Tibial nerve (tissue), 4 donors: ENCODE measurements around the gene TSPAN13. TPM values are rescaled to one million over a fixed set of nuclear protein-coding genes. Genes with fewer than 3 reads are reported as not detected.

Experiments
- DNase-seq, 2 donors: peaks; one replicate each; pipeline ENCODE4 v3.0.0-alpha.2; 2019; ENCODE audit warnings: low spot score in 2 of 2
- H3K27ac ChIP-seq, 4 donors: fragments of 200-600 bp; sonication (generic) in 3 of 4; one replicate each; pipeline ENCODE4 v1.5.1; 2017 to 2019; ENCODE audit warnings: mild to moderate bottlenecking in 1 of 4
- H3K27me3 ChIP-seq, 2 donors: fragments of 200-600 bp; sonication (generic) in 1 of 2; one replicate each; pipeline versions ENCODE4 v1.5.1 to v1.6.0; 2017 to 2019
- H3K36me3 ChIP-seq, 3 donors: fragments of 200-600 bp; sonication (generic); one replicate each; pipeline ENCODE4 v1.5.1; 2018 to 2019
- H3K4me1 ChIP-seq, 4 donors: fragments of 200-600 bp; sonication (generic) in 3 of 4; one replicate each; pipeline ENCODE4 v1.5.1; 2017 to 2019
- H3K4me3 ChIP-seq, 4 donors: fragments of 200-600 bp; sonication (generic) in 3 of 4; one replicate each; pipeline ENCODE4 v1.5.1; 2017 to 2019; ENCODE audit warnings: mild to moderate bottlenecking in 1 of 4, moderate library complexity in 1 of 4
- H3K9me3 ChIP-seq, 4 donors: fragments of 200-600 bp; sonication (generic) in 3 of 4; one replicate each; pipeline ENCODE4 v1.5.1; 2017 to 2019
- EP300 ChIP-seq, 2 donors: sonication (generic); formaldehyde crosslinking; IDR thresholded peaks; one replicate each; pipeline ENCODE4 v1.6.1; 2017; ENCODE audit warnings: antibody characterized with exemption in 2 of 2, mild to moderate bottlenecking in 1 of 2
- POLR2A ChIP-seq, 2 donors: fragments of 450-650 bp; IDR thresholded peaks; one replicate each; pipeline ENCODE4 v1.6.1; 2017; ENCODE audit warnings: antibody characterized with exemption in 2 of 2, mild to moderate bottlenecking in 2 of 2, moderate library complexity in 2 of 2
- WGBS, 2 donors: methylation state at CpG; one replicate each; pipeline ENCODE4 v1.1.5; 2018; 5-methylcytosine and 5-hydroxymethylcytosine counted together
- total RNA-seq, 4 donors: library from RNA; depleted of rRNA; stranded (reverse); fragments of >200 nt; gene quantifications; one replicate each; pipeline ENCODE4 v1.1.0, GENCODE V29; 2016
- TF ChIP-seq, protein P1 (sequence below), 5 experiments: fragments of 200-600 bp in 3 of 5; fragments of 450-650 bp in 2 of 5; sonication (generic) in 3 of 5; IDR thresholded peaks; one replicate each; pipeline ENCODE4 v1.5.1; 2016 to 2019; ENCODE audit warnings: antibody characterized with exemption in 5 of 5, mild to moderate bottlenecking in 3 of 5, moderate library complexity in 2 of 5

Gene TSPAN13
- 10 to 100 TPM in 1 of 4 donors, 1 to 10 TPM in 3; 6.9 to 11.7 (median 9.0) TPM for total RNA-seq

DNA sequence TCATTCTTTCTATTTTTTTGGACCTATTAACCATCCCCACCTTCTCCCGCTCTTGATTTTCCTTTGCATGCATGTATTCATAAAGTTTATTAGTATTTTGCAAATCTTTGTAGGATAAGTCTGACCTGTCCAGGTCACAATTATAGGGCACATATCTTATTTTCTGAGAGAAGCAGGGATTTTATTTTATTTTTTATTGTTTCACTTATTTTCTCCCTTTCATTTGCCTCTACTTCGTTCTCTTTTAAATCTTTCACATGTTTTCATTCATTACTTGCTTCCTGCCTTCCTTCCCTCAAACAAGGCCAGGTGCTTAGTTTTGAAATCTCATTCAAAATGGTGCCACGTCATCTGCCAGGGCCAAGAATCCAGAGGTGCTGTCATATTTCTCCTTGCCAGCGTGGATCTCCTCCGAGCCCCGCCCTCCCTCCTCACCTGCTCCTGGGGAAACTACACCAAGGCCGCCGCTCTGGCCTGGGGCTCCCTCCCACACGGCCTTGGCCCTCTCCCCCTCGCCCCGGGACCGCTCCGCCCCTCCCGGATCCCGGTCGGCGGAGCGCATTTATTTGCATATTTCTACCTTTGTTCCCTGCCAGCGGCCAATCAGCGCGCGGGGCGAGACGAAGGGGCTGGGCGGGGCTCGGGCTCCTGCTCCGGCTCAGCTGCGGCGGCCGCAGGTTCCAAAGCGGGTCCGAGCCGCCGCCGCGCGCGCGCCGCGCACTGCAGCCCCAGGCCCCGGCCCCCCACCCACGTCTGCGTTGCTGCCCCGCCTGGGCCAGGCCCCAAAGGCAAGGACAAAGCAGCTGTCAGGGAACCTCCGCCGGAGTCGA, at the start of gene TSPAN13:
Gene TSPAN13 (plus strand): TSS at position 654 of the 830 bp plus-strand sequence. CDS start 213 bp downstream, outside the sequence.
- 5 to 9% methylated on average over 20 to 37 of the region's 48 CpGs for WGBS, 2 donors
- peak in 1 of 2 donors; percentile 53 for TF ChIP-seq POLR2A (IDR thresholded peaks at IDR 0.05)
- TF ChIP-seq, protein P1, sequence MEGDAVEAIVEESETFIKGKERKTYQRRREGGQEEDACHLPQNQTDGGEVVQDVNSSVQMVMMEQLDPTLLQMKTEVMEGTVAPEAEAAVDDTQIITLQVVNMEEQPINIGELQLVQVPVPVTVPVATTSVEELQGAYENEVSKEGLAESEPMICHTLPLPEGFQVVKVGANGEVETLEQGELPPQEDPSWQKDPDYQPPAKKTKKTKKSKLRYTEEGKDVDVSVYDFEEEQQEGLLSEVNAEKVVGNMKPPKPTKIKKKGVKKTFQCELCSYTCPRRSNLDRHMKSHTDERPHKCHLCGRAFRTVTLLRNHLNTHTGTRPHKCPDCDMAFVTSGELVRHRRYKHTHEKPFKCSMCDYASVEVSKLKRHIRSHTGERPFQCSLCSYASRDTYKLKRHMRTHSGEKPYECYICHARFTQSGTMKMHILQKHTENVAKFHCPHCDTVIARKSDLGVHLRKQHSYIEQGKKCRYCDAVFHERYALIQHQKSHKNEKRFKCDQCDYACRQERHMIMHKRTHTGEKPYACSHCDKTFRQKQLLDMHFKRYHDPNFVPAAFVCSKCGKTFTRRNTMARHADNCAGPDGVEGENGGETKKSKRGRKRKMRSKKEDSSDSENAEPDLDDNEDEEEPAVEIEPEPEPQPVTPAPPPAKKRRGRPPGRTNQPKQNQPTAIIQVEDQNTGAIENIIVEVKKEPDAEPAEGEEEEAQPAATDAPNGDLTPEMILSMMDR (IDR thresholded peaks at IDR 0.05): no peak
- no peaks in the 10 kb centered on the region for H3K9me3 ChIP-seq
- DNase-seq: peak in 1 of 2 donors; percentile 13
- peaks cover 0 to 21% (median 4%) of the 10 kb centered on the region in 4 donors for H3K4me1 ChIP-seq
- peak within 1 kb of the TSS in 2 of 4 donors; percentile 64 to 72 for H3K27ac ChIP-seq
- peak within 1 kb of the TSS; percentile 46 to 75 (median 72) for H3K4me3 ChIP-seq
- no peaks in the 10 kb centered on the region for H3K36me3 ChIP-seq
- H3K27me3 ChIP-seq: peaks cover 0 to 21% of the 10 kb centered on the region in 2 donors

DNA sequence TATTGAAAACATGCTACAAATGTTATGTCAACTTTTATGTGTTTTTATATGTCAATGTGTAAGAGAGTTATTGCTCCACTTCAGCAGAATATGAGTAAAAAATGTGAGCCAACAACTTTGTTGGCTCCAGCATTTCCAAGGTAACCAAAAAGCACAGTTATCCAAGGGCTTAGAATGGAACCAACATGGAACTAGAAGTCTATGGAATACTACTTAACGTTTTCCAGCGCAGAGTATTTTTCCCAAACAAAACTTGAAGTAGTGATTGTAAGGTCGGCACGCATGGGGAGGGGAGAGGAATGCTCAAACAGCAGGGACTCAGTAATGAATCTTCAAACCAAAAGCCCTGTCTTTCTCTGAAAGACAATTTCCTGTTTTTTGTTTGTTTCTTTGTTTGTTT, 45.0 kb upstream of the TSPAN13 start:
- Histone ChIP-seq H3K36me3 (peaks cover 0 to 41% (median 5%) of the 10 kb centered on the region in 3 donors), H3K27ac (no peak overlapping the region), H3K27me3 (no peaks in the 10 kb centered on the region), H3K9me3 (no peaks in the 10 kb centered on the region), H3K4me1 (no peaks in the 10 kb centered on the region), H3K4me3 (no peak overlapping the region)
- no peak for TF ChIP-seq POLR2A (IDR thresholded peaks at IDR 0.05)
- TF ChIP-seq EP300 (IDR thresholded peaks at IDR 0.05): no peak
- TF ChIP-seq, protein P1 (IDR thresholded peaks at IDR 0.05): no peak
- no peak for DNase-seq
- 83 to 85% methylated on average over 4 of the region's 4 CpGs for WGBS, 2 donors

DNA sequence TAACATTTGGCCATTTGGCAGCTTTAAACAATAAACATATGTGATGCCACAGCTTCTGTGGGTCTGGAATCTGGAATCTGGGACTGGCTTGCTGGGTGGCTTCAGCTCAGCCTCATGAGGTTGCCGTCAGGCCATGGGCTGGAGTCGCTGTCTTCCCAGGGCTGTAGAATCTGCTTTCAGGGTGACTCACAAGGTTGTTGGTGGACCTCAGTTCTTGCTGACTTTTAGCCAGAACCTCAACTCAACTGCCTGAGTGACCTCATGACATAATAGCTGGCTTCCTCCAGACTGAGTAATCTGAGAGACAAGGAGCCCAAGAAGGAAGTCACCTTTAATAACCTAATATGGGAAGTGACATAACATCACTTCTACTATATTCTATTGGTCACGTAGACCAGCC, 44.6 kb upstream of the TSPAN13 start:
- Histone ChIP-seq H3K4me1 (no peaks in the 10 kb centered on the region), H3K27ac (no peak overlapping the region), H3K4me3 (no peak overlapping the region), H3K9me3 (no peaks in the 10 kb centered on the region), H3K27me3 (no peaks in the 10 kb centered on the region), H3K36me3 (peaks cover 0 to 41% (median 5%) of the 10 kb centered on the region in 3 donors)
- 83 to 85% methylated on average over 3 of the region's 3 CpGs for WGBS, 2 donors
- DNase-seq: no peak
- no peak for TF ChIP-seq EP300 (IDR thresholded peaks at IDR 0.05)
- TF ChIP-seq POLR2A (IDR thresholded peaks at IDR 0.05): no peak
- TF ChIP-seq, protein P1 (IDR thresholded peaks at IDR 0.05): no peak

DNA sequence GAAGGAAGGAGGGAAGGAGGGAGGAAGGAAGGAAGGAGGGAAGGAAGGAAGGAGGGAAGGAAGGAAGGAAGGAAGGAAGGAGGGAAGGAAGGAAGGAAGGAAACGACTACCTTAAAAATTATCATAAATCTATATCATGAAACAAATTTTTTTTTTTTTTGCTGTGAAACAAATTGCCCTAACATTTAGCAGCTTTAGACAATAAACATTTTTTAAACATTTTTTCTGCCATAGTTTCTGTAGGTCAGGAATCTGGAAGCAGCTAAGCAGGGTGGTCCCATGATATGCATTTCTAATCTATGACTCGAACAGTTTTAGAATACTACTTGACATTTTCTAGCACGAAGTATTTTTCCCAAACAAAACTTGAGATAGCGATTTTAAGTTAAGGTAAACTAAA, 42.9 kb upstream of the TSPAN13 start:
- TF ChIP-seq EP300 (IDR thresholded peaks at IDR 0.05) (no peak), POLR2A (IDR thresholded peaks at IDR 0.05) (no peak)
- TF ChIP-seq, protein P1 (IDR thresholded peaks at IDR 0.05): no peak
- no peaks in the 10 kb centered on the region for H3K9me3 ChIP-seq
- DNase-seq: no peak
- WGBS, 2 donors: 60 to 66% methylated on average over 4 of the region's 4 CpGs
- H3K4me1 ChIP-seq: no peaks in the 10 kb centered on the region
- peaks cover 0 to 26% (median 0%) of the 10 kb centered on the region in 3 donors for H3K36me3 ChIP-seq
- H3K27ac ChIP-seq: no peak overlapping the region
- H3K27me3 ChIP-seq: no peaks in the 10 kb centered on the region
- H3K4me3 ChIP-seq: no peak overlapping the region

DNA sequence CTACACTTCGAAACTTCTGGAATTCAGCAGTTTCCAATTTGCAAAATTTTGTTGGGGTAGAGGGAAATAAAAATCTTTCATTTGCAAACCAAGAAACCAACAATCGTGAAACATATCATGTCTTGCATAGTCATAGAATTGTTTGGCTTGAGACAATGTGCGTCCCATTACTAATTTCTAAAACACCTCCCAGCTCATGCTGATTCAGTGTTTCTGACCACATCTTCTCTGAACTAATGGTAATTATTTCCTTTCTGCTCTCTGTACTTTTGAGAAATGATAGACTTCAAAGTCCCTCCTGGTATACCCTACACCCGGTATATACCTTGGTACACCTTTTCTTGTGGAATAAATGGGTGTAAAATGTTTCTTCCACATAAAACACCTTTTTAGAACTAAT, 41.8 kb upstream of the TSPAN13 start:
- WGBS, 2 donors: 85 to 90% methylated on average over 4 of the region's 4 CpGs

More for the DNA sequence above, 41.8 kb upstream of the TSPAN13 start:
- Histone ChIP-seq H3K36me3 (peaks cover 0 to 15% (median 0%) of the 10 kb centered on the region in 3 donors), H3K4me3 (no peak overlapping the region), H3K27ac (no peak overlapping the region), H3K9me3 (no peaks in the 10 kb centered on the region), H3K27me3 (no peaks in the 10 kb centered on the region), H3K4me1 (no peaks in the 10 kb centered on the region)
- no peak for TF ChIP-seq EP300 (IDR thresholded peaks at IDR 0.05)
- TF ChIP-seq, protein P1 (IDR thresholded peaks at IDR 0.05): no peak
- TF ChIP-seq POLR2A (IDR thresholded peaks at IDR 0.05): no peak
- no peak for DNase-seq
